Neural progenitor cell (in vitro differentiated cells): ENCODE results near the gene ABHD1. TPM values are rescaled to one million over a fixed set of nuclear protein-coding genes. Genes with fewer than 3 reads are reported as not detected.
A peak's percentile ranks its signal among the peaks of the same experiment; 100 is the strongest.

Experiments
- DNase-seq: peaks from one replicate; pipeline ENCODE4 v3.0.0-alpha.2; 2016; ENCODE audit warnings: low spot score
- H2AFZ ChIP-seq: fragments of 200-600 bp; sonication (generic); replicated peaks from 2 replicates; pipeline ENCODE4 v1.6.1; 2016; ENCODE audit warnings: antibody characterized with exemption
- H3F3A ChIP-seq: fragments of 200-600 bp; sonication (generic); 2 replicates; pipeline ENCODE4 v1.6.1; 2016; ENCODE audit warnings: antibody characterized with exemption, low read depth
- H3K27ac ChIP-seq: fragments of 200-600 bp; sonication (generic); 2 replicates; pipeline ENCODE4 v1.5.1; 2016; ENCODE audit warnings: mild to moderate bottlenecking
- H3K27me3 ChIP-seq: fragments of 200-600 bp; sonication (generic); 2 replicates; pipeline ENCODE4 v1.6.1; 2016; ENCODE audit warnings: mild to moderate bottlenecking, moderate library complexity
- H3K36me3 ChIP-seq: fragments of 200-600 bp; sonication (generic); 2 replicates; pipeline ENCODE4 v1.5.1; 2016
- H3K4me1 ChIP-seq: fragments of 200-600 bp; sonication (generic); 2 replicates; pipeline ENCODE4 v1.6.1; 2016; ENCODE audit warnings: mixed run types
- H3K4me2 ChIP-seq: fragments of 200-600 bp; sonication (generic); 2 replicates; pipeline ENCODE4 v1.6.1; 2016
- H3K4me3 ChIP-seq: fragments of 200-600 bp; sonication (generic); 2 replicates; pipeline ENCODE4 v1.5.1; 2016
- H3K79me2 ChIP-seq: fragments of 200-600 bp; sonication (generic); 2 replicates; pipeline ENCODE4 v1.6.1; 2016; ENCODE audit warnings: low read depth
- H3K9ac ChIP-seq: fragments of 200-600 bp; sonication (generic); 2 replicates; pipeline ENCODE4 v1.6.1; 2016
- H3K9me3 ChIP-seq: fragments of 200-600 bp; sonication (generic); 2 replicates; pipeline ENCODE4 v1.5.1; 2016; ENCODE audit warnings: low read depth
- H4K20me1 ChIP-seq: fragments of 200-600 bp; sonication (generic); 2 replicates; pipeline ENCODE4 v1.6.1; 2016; ENCODE audit warnings: low read depth
- H3K27ac Mint-ChIP-seq: 3 replicates; pipeline ENCODE4 v1.8.0; 2021; ENCODE audit warnings: mixed read lengths
- H3K27me3 Mint-ChIP-seq: 2 replicates; pipeline ENCODE4 v1.8.0; 2022; ENCODE audit warnings: low read depth, mild to moderate bottlenecking, inconsistent platforms, moderate library complexity, mixed read lengths; ENCODE audit not compliant: insufficient read depth
- H3K36me3 Mint-ChIP-seq: 3 replicates; pipeline ENCODE4 v1.8.0; 2021; ENCODE audit warnings: mixed read lengths
- H3K4me1 Mint-ChIP-seq: 3 replicates; pipeline ENCODE4 v1.8.0; 2021; ENCODE audit warnings: mixed read lengths
- H3K4me3 Mint-ChIP-seq: 3 replicates; pipeline ENCODE4 v1.8.0; 2021; ENCODE audit warnings: mild to moderate bottlenecking, moderate library complexity, mixed read lengths
- H3K9me3 Mint-ChIP-seq: 3 replicates; pipeline ENCODE4 v1.8.0; 2020; ENCODE audit warnings: mixed read lengths
- EZH2 ChIP-seq: fragments of 200-600 bp; sonication (generic); IDR thresholded peaks from 2 replicates; pipeline ENCODE4 v1.6.1; 2017; ENCODE audit warnings: antibody characterized with exemption, mild to moderate bottlenecking, moderate library complexity
- EZH2phosphoT487 ChIP-seq: fragments of 200-600 bp; sonication (generic); IDR thresholded peaks from 2 replicates; pipeline ENCODE4 v1.6.1; 2017; ENCODE audit warnings: antibody characterized with exemption
- total RNA-seq: library from RNA; depleted of rRNA; stranded (reverse); fragments of >200 nt; gene quantifications from 2 replicates; pipeline ENCODE4 v1.2.3, GENCODE V29; 2015; ENCODE audit warnings: low replicate concordance
- TF ChIP-seq, protein P1 (sequence below): fragments of 200-600 bp; sonication (generic); IDR thresholded peaks from 2 replicates; pipeline ENCODE4 v1.5.1; 2017; ENCODE audit warnings: antibody characterized with exemption, mild to moderate bottlenecking

The ABHD1 gene
- total RNA-seq, 1 donor from 2014 or later = 0.65 TPM

DNA sequence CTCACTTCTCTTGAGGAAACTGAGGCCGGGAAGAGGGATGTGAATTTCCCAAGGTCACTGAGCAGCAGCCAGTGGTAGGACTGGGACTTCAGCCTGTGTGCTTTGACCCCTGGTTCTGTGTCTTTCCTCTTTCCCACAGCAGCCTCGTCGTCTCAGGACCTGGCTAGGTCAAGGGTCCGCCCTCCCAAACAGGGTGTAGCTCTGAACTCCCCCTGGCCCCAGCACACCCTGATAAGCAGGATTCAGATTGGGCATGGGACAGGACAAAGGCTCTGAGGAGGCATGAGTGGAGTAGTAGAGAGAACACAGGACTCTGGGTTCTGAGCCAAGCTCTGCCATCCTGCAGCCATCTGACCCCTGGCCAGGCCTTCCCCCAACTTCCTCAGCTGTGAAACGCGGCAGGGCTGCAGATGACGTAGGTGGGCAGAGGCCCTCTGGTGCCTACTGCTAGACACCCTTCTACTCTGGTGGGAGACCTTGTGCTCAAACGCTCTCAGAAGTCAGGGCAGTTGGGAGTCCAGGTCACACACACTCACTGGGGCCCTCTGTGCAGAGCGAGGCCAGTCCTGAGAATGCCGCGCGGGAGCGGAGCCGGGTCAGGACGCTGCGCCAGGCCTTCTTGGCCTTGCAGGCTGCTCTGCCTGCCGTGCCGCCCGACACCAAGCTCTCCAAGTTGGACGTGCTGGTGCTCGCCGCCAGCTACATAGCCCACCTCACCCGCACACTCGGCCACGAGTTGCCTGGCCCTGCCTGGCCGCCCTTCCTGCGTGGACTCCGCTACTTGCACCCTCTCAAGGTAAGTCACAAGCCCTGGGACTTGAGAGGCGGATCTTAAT, 26.2 kb downstream of the ABHD1 start:
- DNase-seq = no peak
- no peaks in the 10 kb centered on the region for H3K79me2 ChIP-seq
- H4K20me1 ChIP-seq = no peaks in the 10 kb centered on the region
- H3K4me3 ChIP-seq = no peak overlapping the region
- H3K4me1 ChIP-seq = no peaks in the 10 kb centered on the region
- no peak overlapping the region for H3K27ac ChIP-seq
- H3K4me2 ChIP-seq = no peak overlapping the region
- H3K27me3 ChIP-seq = no peaks in the 10 kb centered on the region
- Mint-ChIP-seq H3K27ac (no peak overlapping the region), H3K4me3 (no peak overlapping the region), H3K36me3 (no peaks in the 10 kb centered on the region), H3K9me3 (peaks cover 2% of the 10 kb centered on the region), H3K27me3 (peaks cover 4% of the 10 kb centered on the region), H3K4me1 (no peaks in the 10 kb centered on the region)
- no peaks in the 10 kb centered on the region for H3F3A ChIP-seq
- TF ChIP-seq, protein P1, sequence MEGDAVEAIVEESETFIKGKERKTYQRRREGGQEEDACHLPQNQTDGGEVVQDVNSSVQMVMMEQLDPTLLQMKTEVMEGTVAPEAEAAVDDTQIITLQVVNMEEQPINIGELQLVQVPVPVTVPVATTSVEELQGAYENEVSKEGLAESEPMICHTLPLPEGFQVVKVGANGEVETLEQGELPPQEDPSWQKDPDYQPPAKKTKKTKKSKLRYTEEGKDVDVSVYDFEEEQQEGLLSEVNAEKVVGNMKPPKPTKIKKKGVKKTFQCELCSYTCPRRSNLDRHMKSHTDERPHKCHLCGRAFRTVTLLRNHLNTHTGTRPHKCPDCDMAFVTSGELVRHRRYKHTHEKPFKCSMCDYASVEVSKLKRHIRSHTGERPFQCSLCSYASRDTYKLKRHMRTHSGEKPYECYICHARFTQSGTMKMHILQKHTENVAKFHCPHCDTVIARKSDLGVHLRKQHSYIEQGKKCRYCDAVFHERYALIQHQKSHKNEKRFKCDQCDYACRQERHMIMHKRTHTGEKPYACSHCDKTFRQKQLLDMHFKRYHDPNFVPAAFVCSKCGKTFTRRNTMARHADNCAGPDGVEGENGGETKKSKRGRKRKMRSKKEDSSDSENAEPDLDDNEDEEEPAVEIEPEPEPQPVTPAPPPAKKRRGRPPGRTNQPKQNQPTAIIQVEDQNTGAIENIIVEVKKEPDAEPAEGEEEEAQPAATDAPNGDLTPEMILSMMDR = no peak
- TF ChIP-seq EZH2 (no peak), EZH2phosphoT487 (no peak)
- H3K36me3 ChIP-seq = no peaks in the 10 kb centered on the region
- no peaks in the 10 kb centered on the region for H3K9me3 ChIP-seq
- H2AFZ ChIP-seq = no peak overlapping the region
- H3K9ac ChIP-seq = no peak overlapping the region

DNA sequence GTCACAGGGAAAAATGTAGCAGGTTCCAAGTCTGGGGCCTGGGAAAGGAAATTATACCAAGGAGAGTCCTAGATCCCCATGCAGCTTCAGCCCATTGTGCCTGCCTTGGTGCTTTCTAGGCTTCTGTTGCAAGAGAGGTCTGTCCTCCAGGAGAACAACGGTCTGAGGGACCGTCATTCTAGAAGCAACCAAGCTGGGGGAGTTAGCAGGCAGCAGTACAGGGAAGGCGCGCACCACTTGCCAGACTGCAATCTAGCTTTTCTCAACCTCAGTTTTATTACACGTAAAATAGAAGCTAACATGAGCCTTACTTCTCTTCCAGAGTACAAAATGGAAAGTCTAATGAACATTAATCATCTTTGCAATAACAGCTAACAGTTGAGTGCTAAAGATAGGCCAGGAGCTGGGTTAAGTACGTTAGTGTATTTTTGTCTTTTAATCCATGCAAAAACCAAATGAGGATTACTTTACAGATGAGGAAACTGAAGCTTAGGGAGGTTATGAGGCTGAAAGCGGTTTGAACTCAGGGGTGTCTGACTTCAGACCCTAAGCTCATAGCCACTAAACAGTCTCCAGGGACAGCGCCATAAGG, 27.1 kb downstream of the ABHD1 start:
- H3K9ac ChIP-seq = no peak overlapping the region
- H2AFZ ChIP-seq = no peak overlapping the region
- Mint-ChIP-seq H3K4me1 (no peaks in the 10 kb centered on the region), H3K36me3 (no peaks in the 10 kb centered on the region), H3K27me3 (peaks cover 5% of the 10 kb centered on the region), H3K27ac (no peak overlapping the region), H3K9me3 (peaks cover 2% of the 10 kb centered on the region), H3K4me3 (no peak overlapping the region)
- H3K79me2 ChIP-seq = no peaks in the 10 kb centered on the region
- H3K4me1 ChIP-seq = no peaks in the 10 kb centered on the region
- no peaks in the 10 kb centered on the region for H3K9me3 ChIP-seq
- H3F3A ChIP-seq = no peaks in the 10 kb centered on the region
- TF ChIP-seq, protein P1 = no peak
- no peak for TF ChIP-seq EZH2
- TF ChIP-seq EZH2phosphoT487 = no peak
- no peaks in the 10 kb centered on the region for H3K36me3 ChIP-seq
- H3K27me3 ChIP-seq = no peaks in the 10 kb centered on the region
- no peak overlapping the region for H3K4me3 ChIP-seq
- H4K20me1 ChIP-seq = no peaks in the 10 kb centered on the region
- no peak for DNase-seq
- no peak overlapping the region for H3K27ac ChIP-seq
- no peak overlapping the region for H3K4me2 ChIP-seq

DNA sequence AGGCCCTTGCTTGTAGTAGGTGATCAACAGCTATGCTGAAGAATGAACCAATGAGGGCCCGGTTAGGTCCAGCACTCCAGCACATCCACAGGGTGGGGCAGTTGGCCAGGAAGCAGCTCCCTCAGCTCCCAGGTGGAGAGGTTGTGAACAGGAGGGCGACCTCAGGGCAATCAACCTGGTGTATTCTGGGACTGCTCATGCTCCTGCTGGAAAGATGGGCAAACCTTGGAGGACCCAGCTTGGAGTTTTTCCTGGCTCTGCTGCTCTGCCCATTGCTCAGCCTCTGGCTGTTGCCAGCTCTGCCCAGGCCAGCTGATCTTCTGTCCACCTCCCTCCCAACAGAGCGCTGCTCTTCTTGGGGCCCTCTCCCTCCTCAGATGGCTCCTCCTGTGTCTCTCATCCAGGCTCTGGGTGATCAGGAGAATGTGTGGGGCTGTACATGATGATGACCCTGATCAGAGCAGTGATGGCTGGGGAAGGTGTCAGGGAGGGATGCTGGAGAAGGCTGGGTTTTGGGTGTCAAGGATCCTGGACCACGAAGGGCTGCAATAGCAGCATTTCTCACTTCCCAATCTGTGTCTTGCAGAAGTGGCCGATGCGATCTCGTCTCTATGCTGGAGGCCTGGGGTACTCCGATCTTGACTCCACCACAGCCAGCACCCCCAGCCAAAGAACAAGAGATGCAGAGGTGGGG, 28.6 kb downstream of the ABHD1 start:
- H3K27me3 Mint-ChIP-seq = peaks cover 5% of the 10 kb centered on the region
- H3K27ac ChIP-seq = no peak overlapping the region
- no peak overlapping the region for H3K4me2 ChIP-seq
- TF ChIP-seq EZH2phosphoT487 = no peak
- TF ChIP-seq, protein P1 = no peak
- no peak for TF ChIP-seq EZH2
- no peaks in the 10 kb centered on the region for H4K20me1 ChIP-seq
- no peaks in the 10 kb centered on the region for H3K36me3 ChIP-seq
- H3K79me2 ChIP-seq = no peaks in the 10 kb centered on the region
- no peak overlapping the region for H3K4me3 ChIP-seq
- H3K4me1 Mint-ChIP-seq = no peaks in the 10 kb centered on the region
- no peak overlapping the region for H2AFZ ChIP-seq
- no peak overlapping the region for H3K9ac ChIP-seq
- no peak overlapping the region for H3K4me3 Mint-ChIP-seq
- no peaks in the 10 kb centered on the region for H3K27me3 ChIP-seq
- DNase-seq = no peak
- H3K36me3 Mint-ChIP-seq = no peaks in the 10 kb centered on the region
- peaks cover 2% of the 10 kb centered on the region for H3K9me3 Mint-ChIP-seq
- no peaks in the 10 kb centered on the region for H3F3A ChIP-seq
- H3K27ac Mint-ChIP-seq = peak overlapping the region; percentile 53
- H3K4me1 ChIP-seq = no peaks in the 10 kb centered on the region
- no peaks in the 10 kb centered on the region for H3K9me3 ChIP-seq
